ENCODE data around the gene HUS1B. TPM values are rescaled to one million over a fixed set of nuclear protein-coding genes. Genes with fewer than 3 reads are reported as not detected.

Gene HUS1B
- total RNA-seq, 4 donors from 2014 or later, result 0.83 to 1.7 (median 1.2) TPM; not detected in 1

DNA sequence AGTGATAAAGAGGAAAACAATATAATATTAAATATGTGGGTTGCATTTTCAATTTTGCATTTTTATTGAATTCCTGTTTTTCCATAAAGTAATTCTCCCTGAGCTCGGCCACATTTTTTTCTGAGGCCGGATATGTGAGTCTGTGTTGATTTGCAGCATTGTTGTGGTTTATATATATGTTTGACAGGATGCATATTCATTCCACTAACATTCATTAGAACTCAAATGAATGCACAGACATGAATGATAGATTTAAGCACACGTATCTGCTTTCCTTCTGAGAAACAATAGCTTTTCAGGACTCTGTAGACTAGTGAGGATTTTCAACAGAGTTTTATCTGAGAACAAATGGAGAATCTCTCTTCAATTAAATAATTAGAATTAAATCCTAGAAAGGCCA, 46.7 kb upstream of the HUS1B start:
- Histone ChIP-seq H3K4me3 (no peak overlapping the region), H3K36me3 (no peaks in the 10 kb centered on the region), H3K4me1 (peaks cover 0 to 5% (median 0%) of the 10 kb centered on the region in 4 donors), H3K27me3 (no peaks in the 10 kb centered on the region), H3K9me3 (no peaks in the 10 kb centered on the region), H3K27ac (replicated peaks in 1 of 4) (no peak overlapping the region)
- no peak for DNase-seq (ENCODE audit: extremely low spot score)
- intact Hi-C loops (cut with DNase I), result loop anchor here (10.0 kb wide), 1 partner anchor 109 kb away; no protein-coding TSS in a partner anchor
- TF ChIP-seq POLR2A (IDR thresholded peaks at IDR 0.05; ENCODE audit: low read depth) (no peak), EP300 (IDR thresholded peaks at IDR 0.05) (no peak), POLR2AphosphoS5 (IDR thresholded peaks at IDR 0.05) (no peak)
- TF ChIP-seq, protein P1, sequence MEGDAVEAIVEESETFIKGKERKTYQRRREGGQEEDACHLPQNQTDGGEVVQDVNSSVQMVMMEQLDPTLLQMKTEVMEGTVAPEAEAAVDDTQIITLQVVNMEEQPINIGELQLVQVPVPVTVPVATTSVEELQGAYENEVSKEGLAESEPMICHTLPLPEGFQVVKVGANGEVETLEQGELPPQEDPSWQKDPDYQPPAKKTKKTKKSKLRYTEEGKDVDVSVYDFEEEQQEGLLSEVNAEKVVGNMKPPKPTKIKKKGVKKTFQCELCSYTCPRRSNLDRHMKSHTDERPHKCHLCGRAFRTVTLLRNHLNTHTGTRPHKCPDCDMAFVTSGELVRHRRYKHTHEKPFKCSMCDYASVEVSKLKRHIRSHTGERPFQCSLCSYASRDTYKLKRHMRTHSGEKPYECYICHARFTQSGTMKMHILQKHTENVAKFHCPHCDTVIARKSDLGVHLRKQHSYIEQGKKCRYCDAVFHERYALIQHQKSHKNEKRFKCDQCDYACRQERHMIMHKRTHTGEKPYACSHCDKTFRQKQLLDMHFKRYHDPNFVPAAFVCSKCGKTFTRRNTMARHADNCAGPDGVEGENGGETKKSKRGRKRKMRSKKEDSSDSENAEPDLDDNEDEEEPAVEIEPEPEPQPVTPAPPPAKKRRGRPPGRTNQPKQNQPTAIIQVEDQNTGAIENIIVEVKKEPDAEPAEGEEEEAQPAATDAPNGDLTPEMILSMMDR (IDR thresholded peaks at IDR 0.05), result no peak
- WGBS, result 80% methylated on average over 3 of the region's 3 CpGs

DNA sequence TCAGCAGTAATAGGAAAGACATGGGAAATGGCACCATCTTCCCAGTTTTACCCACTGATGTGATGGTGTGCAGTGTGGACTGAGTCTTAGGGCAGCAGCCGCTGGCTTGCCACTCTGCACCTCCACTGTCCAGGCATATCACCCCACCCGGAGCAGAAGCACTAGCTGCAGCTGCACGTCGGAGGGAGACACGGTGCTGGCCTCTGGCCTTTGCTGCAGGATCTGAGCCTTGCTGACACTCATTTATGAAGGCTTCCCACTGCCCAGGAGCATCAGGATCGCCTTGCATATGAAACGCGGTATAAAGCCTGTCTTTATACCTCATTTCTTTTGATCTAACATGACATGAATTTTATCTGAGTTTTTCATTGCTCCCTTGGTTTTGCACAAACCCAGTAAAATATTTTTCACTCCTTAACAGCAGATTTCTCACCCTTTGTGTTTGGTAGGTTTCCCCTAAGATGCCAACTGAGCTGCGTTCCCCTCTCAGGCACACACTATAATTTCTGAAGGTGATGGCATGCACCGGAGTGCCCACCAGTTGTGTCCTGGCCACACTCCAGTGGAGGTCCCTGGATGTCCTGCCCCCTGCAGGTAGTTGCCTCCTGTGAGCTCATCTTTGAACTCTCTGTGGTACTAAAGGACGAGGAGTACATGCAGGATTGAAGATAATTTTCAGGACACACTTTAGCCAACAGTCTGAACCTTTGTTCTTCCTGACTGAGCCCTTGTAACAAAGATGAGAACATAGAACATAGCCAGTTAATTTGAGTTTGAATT, 45.0 kb upstream of the HUS1B start:
- TF ChIP-seq POLR2AphosphoS5 (IDR thresholded peaks at IDR 0.05) (no peak), POLR2A (IDR thresholded peaks at IDR 0.05; ENCODE audit: low read depth) (no peak), EP300 (IDR thresholded peaks at IDR 0.05) (no peak)
- TF ChIP-seq, protein P1 (IDR thresholded peaks at IDR 0.05), result no peak
- Histone ChIP-seq H3K27me3 (no peaks in the 10 kb centered on the region), H3K27ac (replicated peaks in 1 of 4) (no peak overlapping the region), H3K9me3 (no peaks in the 10 kb centered on the region), H3K36me3 (no peaks in the 10 kb centered on the region), H3K4me3 (no peak overlapping the region), H3K4me1 (peaks cover 0 to 5% (median 0%) of the 10 kb centered on the region in 4 donors)
- intact Hi-C loops (cut with DNase I), result loop anchor here (10.0 kb wide), 1 partner anchor 107 kb away; no protein-coding TSS in a partner anchor
- DNase-seq (ENCODE audit: extremely low spot score), result no peak
- WGBS, result 75% methylated on average over 11 of the region's 11 CpGs

DNA sequence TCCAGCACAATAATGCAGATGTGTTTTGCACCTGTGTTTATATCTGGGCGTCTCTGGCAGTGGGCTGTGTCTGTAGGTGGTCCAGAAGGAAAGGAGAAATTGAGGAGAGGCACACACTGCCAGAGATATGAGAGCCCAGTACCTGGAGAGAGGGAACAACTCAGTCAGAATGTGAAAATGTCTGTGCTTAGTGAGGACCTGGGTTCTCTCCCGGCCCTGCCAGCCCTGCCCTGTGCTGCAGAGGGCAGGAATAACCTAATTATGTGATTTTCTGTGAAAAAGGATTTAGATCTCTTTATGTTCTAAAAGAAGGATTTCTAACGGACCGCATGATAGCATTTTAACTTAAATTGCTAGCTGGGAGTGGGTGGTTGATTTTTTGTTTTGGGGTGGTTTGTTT, 44.3 kb upstream of the HUS1B start:
- 83% methylated on average over 4 of the region's 4 CpGs for WGBS
- TF ChIP-seq POLR2AphosphoS5 (IDR thresholded peaks at IDR 0.05) (no peak), EP300 (IDR thresholded peaks at IDR 0.05) (no peak), POLR2A (IDR thresholded peaks at IDR 0.05; ENCODE audit: low read depth) (no peak)
- TF ChIP-seq, protein P1 (IDR thresholded peaks at IDR 0.05), result no peak
- Histone ChIP-seq H3K27ac (replicated peaks in 1 of 4) (no peak overlapping the region), H3K9me3 (no peaks in the 10 kb centered on the region), H3K27me3 (no peaks in the 10 kb centered on the region), H3K4me3 (no peak overlapping the region), H3K36me3 (no peaks in the 10 kb centered on the region), H3K4me1 (peaks cover 0 to 5% (median 0%) of the 10 kb centered on the region in 4 donors)
- no peak for DNase-seq (ENCODE audit: extremely low spot score)
- intact Hi-C loops (cut with DNase I), result loop anchor here (10.0 kb wide), 1 partner anchor 106 kb away; no protein-coding TSS in a partner anchor

DNA sequence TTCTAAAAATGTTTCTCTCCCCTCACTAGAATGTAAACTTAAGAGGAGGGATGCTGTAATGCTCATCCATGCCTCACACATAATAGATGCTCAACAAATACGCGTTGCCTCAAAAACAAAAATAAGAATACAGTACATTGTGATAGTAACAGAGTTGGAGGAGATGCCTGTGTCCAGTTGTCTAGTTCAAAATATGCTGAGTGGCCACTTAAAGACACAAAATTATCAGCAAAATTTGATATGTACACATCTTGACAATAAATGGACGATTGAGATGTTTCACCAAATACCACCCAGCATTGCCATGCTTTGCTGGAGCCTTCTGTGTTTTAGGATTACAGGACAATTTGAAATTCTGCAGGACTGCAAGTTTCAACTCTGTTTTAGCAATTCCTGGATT, 43.6 kb upstream of the HUS1B start:
- no peak overlapping the region for H3K27ac ChIP-seq (replicated peaks in 1 of 4)
- TF ChIP-seq POLR2AphosphoS5 (IDR thresholded peaks at IDR 0.05) (no peak), EP300 (IDR thresholded peaks at IDR 0.05) (no peak), POLR2A (IDR thresholded peaks at IDR 0.05; ENCODE audit: low read depth) (no peak)
- TF ChIP-seq, protein P1 (IDR thresholded peaks at IDR 0.05), result no peak
- 89% methylated on average over 3 of the region's 3 CpGs for WGBS
- DNase-seq (ENCODE audit: extremely low spot score), result no peak
- no peaks in the 10 kb centered on the region for H3K27me3 ChIP-seq
- H3K4me3 ChIP-seq, result no peak overlapping the region
- H3K9me3 ChIP-seq, result no peaks in the 10 kb centered on the region
- intact Hi-C loops (cut with DNase I), result loop anchor here (10.0 kb wide), 1 partner anchor 106 kb away; no protein-coding TSS in a partner anchor
- H3K4me1 ChIP-seq, result peaks cover 0 to 5% (median 0%) of the 10 kb centered on the region in 4 donors
- no peaks in the 10 kb centered on the region for H3K36me3 ChIP-seq

Data from esophagus muscularis mucosa (tissue), 4 donors.